Peyer's patch (tissue), 4 donors: Measurements from ENCODE around the gene LASP1NB.

Source experiments
- DNase-seq, 3 donors: peaks; one replicate each; pipeline ENCODE4 v3.0.0-alpha.2; 2017 to 2019
- H3K27ac ChIP-seq, 4 donors: fragments of 200-600 bp; sonication (generic); one replicate each; pipeline ENCODE4 v1.5.1; 2016 to 2019
- H3K27me3 ChIP-seq, 2 donors: fragments of 200-600 bp; sonication (generic); one replicate each; pipeline ENCODE4 v1.5.1; 2019
- H3K36me3 ChIP-seq, 3 donors: fragments of 200-600 bp; sonication (generic); one replicate each; pipeline ENCODE4 v1.5.1; 2016 to 2019
- H3K4me1 ChIP-seq, 4 donors: fragments of 200-600 bp; sonication (generic); one replicate each; pipeline ENCODE4 v1.5.1; 2016 to 2019
- H3K4me3 ChIP-seq, 4 donors: fragments of 200-600 bp; sonication (generic); 1 replicate in 3 of 4; 2 replicates in 1 of 4; pipeline ENCODE4 v1.5.1; 2016 to 2019; ENCODE audit warnings: mild to moderate bottlenecking in 1 of 4
- H3K9me3 ChIP-seq, 4 donors: fragments of 200-600 bp; sonication (generic); one replicate each; pipeline ENCODE4 v1.5.1; 2016 to 2019; ENCODE audit warnings: mild to moderate bottlenecking in 1 of 4
- CTCF ChIP-seq, 6 experiments: fragments of 450-650 bp in 4 of 6; fragments of 200-600 bp in 2 of 6; sonication (generic) in 1 of 6; IDR thresholded peaks; one replicate each; pipeline ENCODE4 v1.5.1; 2017 to 2019; ENCODE audit warnings: antibody characterized with exemption in 6 of 6, mild to moderate bottlenecking in 3 of 6, moderate library complexity in 1 of 6
- POLR2A ChIP-seq, 2 donors: fragments of 450-650 bp; IDR thresholded peaks; one replicate each; pipeline ENCODE4 v1.5.1; 2017; ENCODE audit warnings: antibody characterized with exemption in 2 of 2, mild to moderate bottlenecking in 2 of 2, moderate library complexity in 2 of 2

Gene LASP1NB

DNA sequence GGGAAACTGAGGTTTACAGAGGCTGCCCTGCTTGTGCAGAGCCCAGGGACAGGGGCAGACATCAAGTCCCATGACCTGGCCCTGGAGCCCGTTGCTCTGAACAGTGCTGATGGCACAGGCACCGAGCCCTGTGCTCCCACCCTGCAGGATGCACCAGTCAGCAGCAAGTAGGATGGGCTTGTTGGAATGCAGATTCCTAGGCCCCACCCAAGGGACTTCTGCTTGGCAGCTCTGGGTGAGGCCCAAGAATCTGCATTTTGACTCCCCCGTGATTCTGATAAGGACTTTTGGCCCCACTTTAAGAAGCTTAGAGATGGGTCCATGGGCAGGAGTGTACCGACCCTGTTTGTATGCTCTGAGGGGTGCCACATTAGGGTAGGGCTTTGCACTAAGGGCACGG, 32.3 kb upstream of the LASP1NB start:
- Histone ChIP-seq H3K4me1 (peaks cover 20 to 81% (median 34%) of the 10 kb centered on the region in 4 donors), H3K9me3 (no peaks in the 10 kb centered on the region), H3K27me3 (no peaks in the 10 kb centered on the region), H3K4me3 (no peak overlapping the region), H3K36me3 (peaks cover 0 to 73% (median 0%) of the 10 kb centered on the region in 3 donors), H3K27ac (peak overlapping the region; percentile 36 to 74 (median 52))
- TF ChIP-seq CTCF (IDR thresholded peaks at IDR 0.05), result no peak
- TF ChIP-seq POLR2A (IDR thresholded peaks at IDR 0.05), result no peak
- DNase-seq, result no peak

DNA sequence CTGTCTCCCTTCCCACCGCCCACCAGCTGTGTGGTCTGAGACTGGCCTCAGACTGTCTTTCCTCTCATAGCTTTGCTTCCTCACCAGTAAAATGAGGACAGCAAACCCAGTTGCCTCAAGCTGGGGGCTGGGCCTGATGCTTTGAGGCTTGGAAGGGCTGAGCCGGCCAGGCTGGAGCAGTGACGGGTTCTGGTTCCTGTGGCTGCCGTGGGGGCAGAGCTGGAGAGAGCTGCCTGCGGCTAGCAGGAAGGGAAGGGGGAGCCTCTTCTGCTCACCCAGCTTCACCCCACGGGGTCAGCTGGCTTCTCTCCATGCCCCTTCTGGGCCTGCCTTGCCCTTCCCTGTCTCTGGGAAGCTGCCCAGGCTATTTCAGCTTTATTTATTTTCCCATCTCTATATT, 31.8 kb upstream of the LASP1NB start:
- H3K4me3 ChIP-seq, result no peak overlapping the region
- peak in 1 of 3 donors; percentile 32 for DNase-seq
- peak overlapping the region; percentile 36 to 74 (median 52) for H3K27ac ChIP-seq
- H3K9me3 ChIP-seq, result no peaks in the 10 kb centered on the region
- TF ChIP-seq POLR2A (IDR thresholded peaks at IDR 0.05) (no peak), CTCF (IDR thresholded peaks at IDR 0.05) (no peak)
- H3K4me1 ChIP-seq, result peaks cover 20 to 82% (median 39%) of the 10 kb centered on the region in 4 donors
- peaks cover 0 to 72% (median 0%) of the 10 kb centered on the region in 3 donors for H3K36me3 ChIP-seq
- no peaks in the 10 kb centered on the region for H3K27me3 ChIP-seq

GRCh38 chr17:38894276-38894675, 31.1 kb upstream of the LASP1NB start:
- H3K36me3 ChIP-seq, result peaks cover 0 to 66% (median 0%) of the 10 kb centered on the region in 3 donors
- no peak for DNase-seq
- peaks cover 25 to 82% (median 44%) of the 10 kb centered on the region in 4 donors for H3K4me1 ChIP-seq

GRCh38 chr17:38896346-38896954, 29.0 kb upstream of the LASP1NB start:
- no peaks in the 10 kb centered on the region for H3K9me3 ChIP-seq
- peaks cover 30 to 85% (median 50%) of the 10 kb centered on the region in 4 donors for H3K4me1 ChIP-seq
- TF ChIP-seq CTCF (IDR thresholded peaks at IDR 0.05), result no peak
- no peak for TF ChIP-seq POLR2A (IDR thresholded peaks at IDR 0.05)
- DNase-seq, result no peak
- H3K4me3 ChIP-seq, result no peak overlapping the region
- H3K36me3 ChIP-seq, result peaks cover 0 to 60% (median 0%) of the 10 kb centered on the region in 3 donors
- peak overlapping the region; percentile 86 to 95 (median 88) for H3K27ac ChIP-seq
- no peaks in the 10 kb centered on the region for H3K27me3 ChIP-seq

More at GRCh38 chr17:38894276-38894675, 31.1 kb upstream of the LASP1NB start:
- Histone ChIP-seq H3K9me3 (no peaks in the 10 kb centered on the region), H3K27me3 (no peaks in the 10 kb centered on the region), H3K4me3 (no peak overlapping the region), H3K27ac (peak overlapping the region; percentile 36 to 74 (median 52))
- TF ChIP-seq CTCF (IDR thresholded peaks at IDR 0.05), result no peak
- no peak for TF ChIP-seq POLR2A (IDR thresholded peaks at IDR 0.05)

- Histone ChIP-seq H3K36me3 (peaks cover 0 to 59% (median 0%) of the 10 kb centered on the region in 3 donors), H3K27ac (peak overlapping the region; percentile 86 to 95 (median 88)), H3K9me3 (no peaks in the 10 kb centered on the region), H3K4me3 (peak overlapping the region in 1 of 4 donors; percentile 6), H3K4me1 (peaks cover 30 to 90% (median 50%) of the 10 kb centered on the region in 4 donors), H3K27me3 (no peaks in the 10 kb centered on the region)
- TF ChIP-seq CTCF (IDR thresholded peaks at IDR 0.05) (no peak), POLR2A (IDR thresholded peaks at IDR 0.05) (no peak)
- peak in 2 of 3 donors; percentile 79 for DNase-seq
These were observed 28.2 kb upstream of the LASP1NB start for GRCh38 chr17:38897176-38897575.
